Lung (tissue), 13 donors: ENCODE measurements around the gene CCDC171. TPM values are rescaled to one million over a fixed set of nuclear protein-coding genes. Genes with fewer than 3 reads are reported as not detected.

Experiments used
- ATAC-seq: fragments of 200-7000 bp; cut with Tn5 transposase; one replicate; pipeline ENCODE4 v1.9.1; 2020; ENCODE audit warnings: moderate number of reproducible peaks; ENCODE audit not compliant: insufficient read depth, low FRiP score
- DNase-seq, 3 donors: peaks; one replicate each; pipeline ENCODE4 v3.0.0-alpha.2; 2013 to 2017
- H3K27ac ChIP-seq, 2 donors: one replicate each; pipeline ENCODE4 v1.5.1; 2013; ENCODE audit warnings: mild to moderate bottlenecking in 2 of 2, moderate library complexity in 2 of 2, control low read depth in 1 of 2, inconsistent platforms in 1 of 2, low read depth in 1 of 2, low read length in 1 of 2
- H3K27me3 ChIP-seq, 3 donors: one replicate each; pipeline ENCODE4 v1.5.1; 2013; ENCODE audit warnings: low read length in 2 of 3; ENCODE audit not compliant: control insufficient read depth in 3 of 3, insufficient read depth in 3 of 3
- H3K36me3 ChIP-seq, 4 donors: one replicate each; pipeline ENCODE4 v1.5.1; 2013; ENCODE audit warnings: low read length in 4 of 4, mild to moderate bottlenecking in 1 of 4, moderate library complexity in 1 of 4; ENCODE audit not compliant: control insufficient read depth in 4 of 4, insufficient read depth in 4 of 4
- H3K4me1 ChIP-seq, 5 donors: one replicate each; pipeline ENCODE4 v1.5.1; 2013; ENCODE audit warnings: low read length in 5 of 5, mild to moderate bottlenecking in 2 of 5, moderate library complexity in 1 of 5; ENCODE audit not compliant: control insufficient read depth in 5 of 5, insufficient read depth in 5 of 5
- H3K4me3 ChIP-seq: one replicate; pipeline ENCODE4 v1.5.1; 2013; ENCODE audit warnings: mild to moderate bottlenecking, control low read depth, moderate library complexity
- H3K9ac ChIP-seq, 2 donors: one replicate each; pipeline ENCODE4 v1.5.1; 2013; ENCODE audit warnings: low read length in 2 of 2, control low read depth in 1 of 2; ENCODE audit not compliant: insufficient read depth in 1 of 2
- H3K9me3 ChIP-seq, 4 donors: one replicate each; pipeline ENCODE4 v1.5.1; 2013; ENCODE audit warnings: low read length in 3 of 4, mild to moderate bottlenecking in 1 of 4, moderate library complexity in 1 of 4; ENCODE audit not compliant: control insufficient read depth in 4 of 4, insufficient read depth in 3 of 4
- CTCF ChIP-seq: IDR thresholded peaks from 2 replicates; pipeline ENCODE4 v1.5.1; 2012; ENCODE audit warnings: mild to moderate bottlenecking; ENCODE audit errors: control extremely low read depth, extremely low read depth
- WGBS, 2 donors: extraction: QIAGEN DNeasy Blood & Tissue Kit; methylation state at CpG; one replicate each; pipeline ENCODE4 v1.1.7; 2013; 5-methylcytosine and 5-hydroxymethylcytosine counted together
- polyA plus RNA-seq, 2 donors: library from polyadenylated mRNA; stranded (reverse); fragments of 200-250 nt; gene quantifications; one replicate each; pipeline ENCODE4 v1.2.1, GENCODE V29; 2013
- small RNA-seq: library from RNA; depleted of rRNA; stranded (forward); fragments of <200 nt; gene quantifications from one replicate; pipeline ENCODE3, GENCODE V24; 2014; ENCODE audit warnings: low replicate concordance
- total RNA-seq, 2 donors: library from RNA; depleted of rRNA in 1 of 2; stranded (reverse); fragments of >200 nt in 1 of 2; gene quantifications; one replicate each; pipeline ENCODE4 v1.2.1, GENCODE V29; 2014 to 2021
- donor health status: control.
- donor health status: control.
- donor health status: Bipolar disorder and iron deficiency.
- donor health status: healthy.
- donor health status: DM: yes; HTN: yes; CAD: no.

CCDC171 gene
- total and polyA plus RNA-seq, 4 donors: 0.40 to 17.0 (median 2.5) TPM

- Histone ChIP-seq H3K27ac (no peak overlapping the region), H3K9me3 (peaks cover 0 to 12% (median 6%) of the 10 kb centered on the region in 4 donors), H3K27me3 (no peaks in the 10 kb centered on the region), H3K4me1 (no peaks in the 10 kb centered on the region), H3K4me3 (no peak overlapping the region), H3K36me3 (no peaks in the 10 kb centered on the region), H3K9ac (no peak overlapping the region)
- ATAC-seq (no peak), DNase-seq (no peak)
- TF ChIP-seq CTCF: no peak
- 73 to 87% methylated on average over 1 of the region's 1 CpG for WGBS, 2 donors
Measured at GRCh38 chr9:16013826-16014225, 461.0 kb downstream of the CCDC171 start.

- DNase-seq (no peak), ATAC-seq (no peak)
- Histone ChIP-seq H3K27me3 (no peaks in the 10 kb centered on the region), H3K9ac (no peak overlapping the region), H3K4me1 (no peaks in the 10 kb centered on the region), H3K4me3 (no peak overlapping the region), H3K36me3 (no peaks in the 10 kb centered on the region), H3K27ac (no peak overlapping the region), H3K9me3 (peaks cover 0 to 15% (median 7%) of the 10 kb centered on the region in 4 donors)
- 59 to 80% methylated on average over 3 of the region's 3 CpGs for WGBS, 2 donors
- TF ChIP-seq CTCF: no peak
Measured at GRCh38 chr9:16022228-16022627, 469.4 kb downstream of the CCDC171 start.

- H3K4me3 ChIP-seq: no peak overlapping the region
- H3K4me1 ChIP-seq: peaks cover 0 to 4% (median 0%) of the 10 kb centered on the region in 5 donors
- peaks cover 0 to 7% (median 3%) of the 10 kb centered on the region in 4 donors for H3K9me3 ChIP-seq
- no peak for ATAC-seq
- no peaks in the 10 kb centered on the region for H3K27me3 ChIP-seq
- H3K9ac ChIP-seq: no peak overlapping the region
- no peak for TF ChIP-seq CTCF
- H3K27ac ChIP-seq: no peak overlapping the region
- DNase-seq: no peak
- no peaks in the 10 kb centered on the region for H3K36me3 ChIP-seq
- 97 to 100% methylated on average over 1 of the region's 1 CpG for WGBS, 2 donors
Measured at GRCh38 chr9:16023446-16023845, 470.6 kb downstream of the CCDC171 start.

Small RNAs within 50 kb of the gene (small RNA-seq; reads per million reads assigned to genes)
- gene AL513423.1: not detected
- gene HMGN2P16: not detected
- gene RN7SL98P: not detected
- gene RNU6-14P: not detected
- not detected for gene RNU6-246P

Other genes starting within 250 kb of the CCDC171 start
- 10 to 100 TPM; 26.6 to 30.0 TPM for gene TTC39B, start 245.8 kb upstream of the CCDC171 start, total RNA-seq
- gene TTC39B, start 245.8 kb upstream of the CCDC171 start, polyA plus RNA-seq: 10 to 100 TPM in 1 of 2 donors, 1 to 10 TPM in 1; 4.2 to 11.8 TPM
- gene SNAPC3, start 130.2 kb upstream of the CCDC171 start, total RNA-seq: 10 to 100 TPM; 23.6 to 75.5 TPM
- 10 to 100 TPM; 10.9 to 11.8 TPM for gene SNAPC3, start 130.2 kb upstream of the CCDC171 start, polyA plus RNA-seq
- 10 to 100 TPM; 29.5 to 75.1 TPM for gene PSIP1, start 42.1 kb upstream of the CCDC171 start, total RNA-seq
- 10 to 100 TPM; 14.8 to 30.0 TPM for gene PSIP1, start 42.1 kb upstream of the CCDC171 start, polyA plus RNA-seq